Spleen (tissue), 7 donors: Measurements from ENCODE around the gene ZNF181.

ENCODE experiments used
- CTCF ChIP-seq, 11 experiments: fragments of 200-600 bp in 7 of 11; fragments of 450-650 bp in 4 of 11; sonication (generic) in 4 of 11; IDR thresholded peaks in 8 of 11; conservative IDR thresholded peaks in 3 of 11; 1 replicate in 7 of 11; 2 replicates in 4 of 11; pipeline versions ENCODE4 v1.4.0 to v1.8.0; 2016 to 2021; ENCODE audit warnings: antibody characterized with exemption in 11 of 11, inconsistent platforms in 4 of 11, mild to moderate bottlenecking in 1 of 11
- POLR2A ChIP-seq, 3 donors: fragments of 450-650 bp; IDR thresholded peaks; one replicate each; pipeline ENCODE4 v1.5.1; 2017; ENCODE audit warnings: antibody characterized with exemption in 3 of 3, mild to moderate bottlenecking in 1 of 3
- POLR2AphosphoS5 ChIP-seq, 3 donors: sonication (generic); formaldehyde crosslinking; IDR thresholded peaks; one replicate each; pipeline ENCODE4 v1.5.1; 2017; ENCODE audit warnings: antibody characterized with exemption in 3 of 3
- donor health status: DM: no; HTN: no; CAD: no; lungs with moderate emphysema.
- donor health status: DM: no; HTN: no; CAD: no.
- donor health status: DM: no; HTN: no; CAD: no.

- TF ChIP-seq CTCF (IDR thresholded peaks at IDR 0.05 in 8 of 11, conservative IDR thresholded peaks at IDR 0.05 in 3 of 11) = no peak
- no peak for TF ChIP-seq POLR2AphosphoS5 (IDR thresholded peaks at IDR 0.05)
- no peak for TF ChIP-seq POLR2A (IDR thresholded peaks at IDR 0.05)
Observed at GRCh38 chr19:34690372-34690771, 43.7 kb upstream of the ZNF181 start.
